Neural progenitor cell (in vitro differentiated cells): ENCODE measurements around the gene CDH23. TPM values are rescaled to one million over a fixed set of nuclear protein-coding genes. Genes with fewer than 3 reads are reported as not detected.

Source experiments
- DNase-seq: peaks from one replicate; pipeline ENCODE4 v3.0.0-alpha.2; 2016; ENCODE audit warnings: low spot score
- H2AFZ ChIP-seq: fragments of 200-600 bp; sonication (generic); replicated peaks from 2 replicates; pipeline ENCODE4 v1.6.1; 2016; ENCODE audit warnings: antibody characterized with exemption
- H3F3A ChIP-seq: fragments of 200-600 bp; sonication (generic); 2 replicates; pipeline ENCODE4 v1.6.1; 2016; ENCODE audit warnings: antibody characterized with exemption, low read depth
- H3K27ac ChIP-seq: fragments of 200-600 bp; sonication (generic); 2 replicates; pipeline ENCODE4 v1.5.1; 2016; ENCODE audit warnings: mild to moderate bottlenecking
- H3K27me3 ChIP-seq: fragments of 200-600 bp; sonication (generic); 2 replicates; pipeline ENCODE4 v1.6.1; 2016; ENCODE audit warnings: mild to moderate bottlenecking, moderate library complexity
- H3K36me3 ChIP-seq: fragments of 200-600 bp; sonication (generic); 2 replicates; pipeline ENCODE4 v1.5.1; 2016
- H3K4me1 ChIP-seq: fragments of 200-600 bp; sonication (generic); 2 replicates; pipeline ENCODE4 v1.6.1; 2016; ENCODE audit warnings: mixed run types
- H3K4me2 ChIP-seq: fragments of 200-600 bp; sonication (generic); 2 replicates; pipeline ENCODE4 v1.6.1; 2016
- H3K4me3 ChIP-seq: fragments of 200-600 bp; sonication (generic); 2 replicates; pipeline ENCODE4 v1.5.1; 2016
- H3K79me2 ChIP-seq: fragments of 200-600 bp; sonication (generic); 2 replicates; pipeline ENCODE4 v1.6.1; 2016; ENCODE audit warnings: low read depth
- H3K9ac ChIP-seq: fragments of 200-600 bp; sonication (generic); 2 replicates; pipeline ENCODE4 v1.6.1; 2016
- H3K9me3 ChIP-seq: fragments of 200-600 bp; sonication (generic); 2 replicates; pipeline ENCODE4 v1.5.1; 2016; ENCODE audit warnings: low read depth
- H4K20me1 ChIP-seq: fragments of 200-600 bp; sonication (generic); 2 replicates; pipeline ENCODE4 v1.6.1; 2016; ENCODE audit warnings: low read depth
- H3K27ac Mint-ChIP-seq: 3 replicates; pipeline ENCODE4 v1.8.0; 2021; ENCODE audit warnings: mixed read lengths
- H3K27me3 Mint-ChIP-seq: 2 replicates; pipeline ENCODE4 v1.8.0; 2022; ENCODE audit warnings: low read depth, mild to moderate bottlenecking, inconsistent platforms, moderate library complexity, mixed read lengths; ENCODE audit not compliant: insufficient read depth
- H3K36me3 Mint-ChIP-seq: 3 replicates; pipeline ENCODE4 v1.8.0; 2021; ENCODE audit warnings: mixed read lengths
- H3K4me1 Mint-ChIP-seq: 3 replicates; pipeline ENCODE4 v1.8.0; 2021; ENCODE audit warnings: mixed read lengths
- H3K4me3 Mint-ChIP-seq: 3 replicates; pipeline ENCODE4 v1.8.0; 2021; ENCODE audit warnings: mild to moderate bottlenecking, moderate library complexity, mixed read lengths
- H3K9me3 Mint-ChIP-seq: 3 replicates; pipeline ENCODE4 v1.8.0; 2020; ENCODE audit warnings: mixed read lengths
- CTCF ChIP-seq: fragments of 200-600 bp; sonication (generic); IDR thresholded peaks from 2 replicates; pipeline ENCODE4 v1.5.1; 2017; ENCODE audit warnings: antibody characterized with exemption, mild to moderate bottlenecking
- EZH2 ChIP-seq: fragments of 200-600 bp; sonication (generic); IDR thresholded peaks from 2 replicates; pipeline ENCODE4 v1.6.1; 2017; ENCODE audit warnings: antibody characterized with exemption, mild to moderate bottlenecking, moderate library complexity
- EZH2phosphoT487 ChIP-seq: fragments of 200-600 bp; sonication (generic); IDR thresholded peaks from 2 replicates; pipeline ENCODE4 v1.6.1; 2017; ENCODE audit warnings: antibody characterized with exemption
- total RNA-seq: library from RNA; depleted of rRNA; stranded (reverse); fragments of >200 nt; gene quantifications from 2 replicates; pipeline ENCODE4 v1.2.3, GENCODE V29; 2015; ENCODE audit warnings: low replicate concordance

Gene CDH23
- total RNA-seq, 1 donor from 2014 or later = 5.9 TPM

- H3K4me1 Mint-ChIP-seq = peaks cover 16% of the 10 kb centered on the region
- Histone ChIP-seq H3K9me3 (no peaks in the 10 kb centered on the region), H4K20me1 (no peaks in the 10 kb centered on the region), H3F3A (no peaks in the 10 kb centered on the region), H3K4me3 (no peak overlapping the region), H2AFZ (no peak overlapping the region), H3K27me3 (no peaks in the 10 kb centered on the region), H3K36me3 (no peaks in the 10 kb centered on the region), H3K4me1 (peaks cover 12% of the 10 kb centered on the region), H3K27ac (no peak overlapping the region), H3K79me2 (no peaks in the 10 kb centered on the region), H3K9ac (no peak overlapping the region), H3K4me2 (no peak overlapping the region)
- DNase-seq = no peak
- no peak overlapping the region for H3K4me3 Mint-ChIP-seq
- peaks cover 16% of the 10 kb centered on the region for H3K27me3 Mint-ChIP-seq
- TF ChIP-seq EZH2 = no peak
- no peak for TF ChIP-seq CTCF
- no peak for TF ChIP-seq EZH2phosphoT487
- H3K36me3 Mint-ChIP-seq = no peaks in the 10 kb centered on the region
- no peaks in the 10 kb centered on the region for H3K9me3 Mint-ChIP-seq
- H3K27ac Mint-ChIP-seq = no peak overlapping the region
Observed at GRCh38 chr10:71476228-71477011, 79.7 kb downstream of the CDH23 start.

GRCh38 chr10:71478173-71478572 lies 81.5 kb downstream of the CDH23 start:
- TF ChIP-seq EZH2 (no peak), CTCF (no peak), EZH2phosphoT487 (no peak)
- Histone ChIP-seq H3K36me3 (no peaks in the 10 kb centered on the region), H3K9me3 (no peaks in the 10 kb centered on the region), H3K27ac (no peak overlapping the region), H4K20me1 (no peaks in the 10 kb centered on the region), H3K9ac (no peak overlapping the region), H3F3A (no peaks in the 10 kb centered on the region), H3K27me3 (no peaks in the 10 kb centered on the region), H3K4me1 (peaks cover 12% of the 10 kb centered on the region), H3K4me3 (no peak overlapping the region), H3K79me2 (no peaks in the 10 kb centered on the region), H2AFZ (no peak overlapping the region), H3K4me2 (no peak overlapping the region)
- no peak for DNase-seq
- H3K9me3 Mint-ChIP-seq = no peaks in the 10 kb centered on the region
- no peak overlapping the region for H3K4me3 Mint-ChIP-seq
- H3K36me3 Mint-ChIP-seq = no peaks in the 10 kb centered on the region
- peaks cover 13% of the 10 kb centered on the region for H3K27me3 Mint-ChIP-seq
- peaks cover 16% of the 10 kb centered on the region for H3K4me1 Mint-ChIP-seq
- no peak overlapping the region for H3K27ac Mint-ChIP-seq

GRCh38 chr10:71478813-71479365 lies 82.2 kb downstream of the CDH23 start:
- TF ChIP-seq EZH2phosphoT487 (no peak), EZH2 (no peak), CTCF (no peak)
- no peaks in the 10 kb centered on the region for H3K36me3 Mint-ChIP-seq
- no peak overlapping the region for H3K27ac ChIP-seq
- no peaks in the 10 kb centered on the region for H3K27me3 ChIP-seq
- no peaks in the 10 kb centered on the region for H3K79me2 ChIP-seq
- no peaks in the 10 kb centered on the region for H3K36me3 ChIP-seq
- no peaks in the 10 kb centered on the region for H3K9me3 Mint-ChIP-seq
- H3K9me3 ChIP-seq = no peaks in the 10 kb centered on the region
- H3K27ac Mint-ChIP-seq = peak overlapping the region; percentile 86
- DNase-seq = no peak
- peaks cover 13% of the 10 kb centered on the region for H3K27me3 Mint-ChIP-seq
- peaks cover 12% of the 10 kb centered on the region for H3K4me1 ChIP-seq
- H3K4me2 ChIP-seq = no peak overlapping the region
- H4K20me1 ChIP-seq = no peaks in the 10 kb centered on the region
- no peak overlapping the region for H3K4me3 Mint-ChIP-seq
- peaks cover 16% of the 10 kb centered on the region for H3K4me1 Mint-ChIP-seq
- no peaks in the 10 kb centered on the region for H3F3A ChIP-seq
- H3K4me3 ChIP-seq = no peak overlapping the region
- H2AFZ ChIP-seq = no peak overlapping the region
- H3K9ac ChIP-seq = no peak overlapping the region
